SJCRH30 (cell line): Measurements from ENCODE around the gene SFT2D1. TPM values are rescaled to one million over a fixed set of nuclear protein-coding genes. Genes with fewer than 3 reads are reported as not detected.
"Not testable (repeated sequence)": the region's sequence is repeated elsewhere in the genome, so short reads cannot be mapped to it uniquely, and the experiment has no call there.

Experiments
- DNase-seq, 2 experiments: peaks; one replicate each; pipeline ENCODE4 v3.0.0-alpha.2; 2015 to 2020
- H3K27ac ChIP-seq: fragments of 250-450 bp; sonication (Bioruptor Pico); 2 replicates; pipeline ENCODE4 v1.5.1; 2020; ENCODE audit warnings: mild to moderate bottlenecking, moderate library complexity
- H3K27me3 ChIP-seq: fragments of 250-450 bp; sonication (Bioruptor Pico); 2 replicates; pipeline ENCODE4 v1.5.1; 2020; ENCODE audit warnings: mild to moderate bottlenecking, moderate library complexity
- H3K36me3 ChIP-seq: fragments of 250-450 bp; sonication (Bioruptor Pico); 2 replicates; pipeline ENCODE4 v1.5.1; 2020; ENCODE audit warnings: mild to moderate bottlenecking, moderate library complexity
- H3K4me1 ChIP-seq: fragments of 250-450 bp; sonication (Bioruptor Pico); 2 replicates; pipeline ENCODE4 v1.5.1; 2020; ENCODE audit warnings: mild to moderate bottlenecking, moderate library complexity
- H3K4me3 ChIP-seq: fragments of 250-450 bp; sonication (Bioruptor Pico); 2 replicates; pipeline ENCODE4 v1.5.1; 2020; ENCODE audit warnings: mild to moderate bottlenecking, moderate library complexity
- H3K9me3 ChIP-seq: fragments of 250-450 bp; sonication (Bioruptor Pico); replicated peaks from 2 replicates; pipeline ENCODE4 v1.5.1; 2020; ENCODE audit warnings: mild to moderate bottlenecking, moderate library complexity
- total RNA-seq: library from RNA; depleted of rRNA; stranded (reverse); fragments of >200 nt; shearing (Covaris generic); gene quantifications from 2 replicates; pipeline ENCODE4 v1.2.3, GENCODE V29; 2014

SFT2D1 gene
- total RNA-seq, 1 experiment from 2014 or later, result 75.8 TPM

GRCh38 chr6:166377721-166378120 is 35.4 kb upstream of the SFT2D1 start:
- DNase-seq, result no peak

GRCh38 chr6:166375013-166375412 is 32.7 kb upstream of the SFT2D1 start:
- no peaks in the 10 kb centered on the region for H3K9me3 ChIP-seq
- no peak for DNase-seq

More at GRCh38 chr6:166377721-166378120, 35.4 kb upstream of the SFT2D1 start:
- Histone ChIP-seq H3K36me3 (no peaks in the 10 kb centered on the region), H3K4me1 (no peaks in the 10 kb centered on the region), H3K9me3 (no peaks in the 10 kb centered on the region), H3K27ac (no peak overlapping the region), H3K4me3 (no peak overlapping the region), H3K27me3 (no peaks in the 10 kb centered on the region)

GRCh38 chr6:166370489-166370888 is 28.1 kb upstream of the SFT2D1 start:
- no peaks in the 10 kb centered on the region for H3K9me3 ChIP-seq
- no peak for DNase-seq
- H3K4me3 ChIP-seq, result no peak overlapping the region
- H3K4me1 ChIP-seq, result no peaks in the 10 kb centered on the region
- H3K36me3 ChIP-seq, result no peaks in the 10 kb centered on the region; the same call in 1 of the 2 replicates
- H3K27me3 ChIP-seq, result no peaks in the 10 kb centered on the region
- H3K27ac ChIP-seq, result no peak overlapping the region

More at GRCh38 chr6:166375013-166375412, 32.7 kb upstream of the SFT2D1 start:
- Histone ChIP-seq H3K36me3 (no peaks in the 10 kb centered on the region), H3K4me1 (no peaks in the 10 kb centered on the region), H3K27me3 (no peaks in the 10 kb centered on the region), H3K27ac (no peak overlapping the region), H3K4me3 (no peak overlapping the region)

GRCh38 chr6:166369782-166370181 is 27.4 kb upstream of the SFT2D1 start:
- Histone ChIP-seq H3K9me3 (no peaks in the 10 kb centered on the region), H3K27ac (no peak overlapping the region), H3K27me3 (no peaks in the 10 kb centered on the region), H3K4me1 (no peaks in the 10 kb centered on the region), H3K4me3 (no peak overlapping the region), H3K36me3 (peaks cover 5% of the 10 kb centered on the region)
- DNase-seq, result no peak

- H3K27me3 ChIP-seq, result no peaks in the 10 kb centered on the region
- H3K9me3 ChIP-seq, result no peaks in the 10 kb centered on the region
- no peak overlapping the region for H3K4me3 ChIP-seq
- no peak overlapping the region for H3K27ac ChIP-seq
- DNase-seq, result no peak
- no peaks in the 10 kb centered on the region for H3K4me1 ChIP-seq
- H3K36me3 ChIP-seq, result peaks cover 10% of the 10 kb centered on the region
Observed at GRCh38 chr6:166366921-166367320, 24.6 kb upstream of the SFT2D1 start.

GRCh38 chr6:166365806-166366205 is 23.5 kb upstream of the SFT2D1 start:
- DNase-seq, result no peak
- peaks cover 10% of the 10 kb centered on the region for H3K36me3 ChIP-seq
- no peaks in the 10 kb centered on the region for H3K9me3 ChIP-seq
- peaks cover 7% of the 10 kb centered on the region; the same call in 1 of the 2 replicates for H3K4me1 ChIP-seq
- no peak overlapping the region for H3K27ac ChIP-seq
- no peaks in the 10 kb centered on the region for H3K27me3 ChIP-seq
- no peak overlapping the region for H3K4me3 ChIP-seq

GRCh38 chr6:166365221-166365620 is 22.9 kb upstream of the SFT2D1 start:
- H3K9me3 ChIP-seq, result no peaks in the 10 kb centered on the region
- no peaks in the 10 kb centered on the region for H3K27me3 ChIP-seq
- H3K27ac ChIP-seq, result no peak overlapping the region
- peaks cover 13% of the 10 kb centered on the region for H3K4me1 ChIP-seq
- H3K4me3 ChIP-seq, result no peak overlapping the region
- DNase-seq, result no peak
- peaks cover 10% of the 10 kb centered on the region for H3K36me3 ChIP-seq

- Histone ChIP-seq H3K9me3 (no peaks in the 10 kb centered on the region), H3K4me1 (peaks cover 16% of the 10 kb centered on the region), H3K4me3 (no peak overlapping the region), H3K36me3 (peaks cover 10% of the 10 kb centered on the region), H3K27ac (no peak overlapping the region), H3K27me3 (no peaks in the 10 kb centered on the region)
- no peak for DNase-seq
Observed at GRCh38 chr6:166364456-166364855, 22.1 kb upstream of the SFT2D1 start.

- peaks cover 16% of the 10 kb centered on the region for H3K4me1 ChIP-seq
- DNase-seq, H3K4me3 ChIP-seq, H3K27ac ChIP-seq, H3K27me3 ChIP-seq, H3K9me3 ChIP-seq: not testable (repeated sequence)
- peaks cover 10% of the 10 kb centered on the region for H3K36me3 ChIP-seq
Observed at GRCh38 chr6:166362427-166362826, 20.1 kb upstream of the SFT2D1 start.

GRCh38 chr6:166361077-166361429 is 18.7 kb upstream of the SFT2D1 start:
- peak; percentile 55 to 60 for DNase-seq
- Histone ChIP-seq H3K4me3 (no peak overlapping the region), H3K9me3 (no peaks in the 10 kb centered on the region), H3K27me3 (no peaks in the 10 kb centered on the region), H3K36me3 (peaks cover 10% of the 10 kb centered on the region), H3K27ac (no peak overlapping the region), H3K4me1 (peaks cover 16% of the 10 kb centered on the region)

GRCh38 chr6:166360243-166361076 is 18.1 kb upstream of the SFT2D1 start:
- no peak overlapping the region for H3K4me3 ChIP-seq
- H3K27ac ChIP-seq, result no peak overlapping the region
- peak; percentile 73 to 76 for DNase-seq
- H3K27me3 ChIP-seq, result no peaks in the 10 kb centered on the region
- H3K4me1 ChIP-seq, result peaks cover 16% of the 10 kb centered on the region
- no peaks in the 10 kb centered on the region for H3K9me3 ChIP-seq
- H3K36me3 ChIP-seq, result peaks cover 10% of the 10 kb centered on the region

GRCh38 chr6:166355552-166355951 is 13.2 kb upstream of the SFT2D1 start:
- Histone ChIP-seq H3K27ac (no peak overlapping the region), H3K36me3 (no peaks in the 10 kb centered on the region), H3K9me3 (no peaks in the 10 kb centered on the region), H3K27me3 (no peaks in the 10 kb centered on the region), H3K4me1 (peaks cover 9% of the 10 kb centered on the region), H3K4me3 (no peak overlapping the region)
- no peak for DNase-seq

- H3K27ac ChIP-seq, result no peak overlapping the region
- no peak overlapping the region for H3K4me3 ChIP-seq
- H3K27me3 ChIP-seq, result no peaks in the 10 kb centered on the region
- H3K4me1 ChIP-seq, result peaks cover 3% of the 10 kb centered on the region
- no peaks in the 10 kb centered on the region for H3K36me3 ChIP-seq
- no peaks in the 10 kb centered on the region for H3K9me3 ChIP-seq
- no peak for DNase-seq
Observed at GRCh38 chr6:166354965-166355364, 12.6 kb upstream of the SFT2D1 start.

GRCh38 chr6:166354143-166354542 is 11.8 kb upstream of the SFT2D1 start:
- Histone ChIP-seq H3K4me3 (no peak overlapping the region), H3K27ac (no peak overlapping the region), H3K9me3 (no peaks in the 10 kb centered on the region), H3K27me3 (no peaks in the 10 kb centered on the region), H3K36me3 (no peaks in the 10 kb centered on the region), H3K4me1 (0 out of 2 replicates have a peak, but pooled peaks cover 2% of the 10 kb centered on the region)
- no peak for DNase-seq

GRCh38 chr6:166353507-166353906 is 11.2 kb upstream of the SFT2D1 start:
- no peak overlapping the region for H3K27ac ChIP-seq
- 0 out of 2 replicates have a peak, but pooled peaks cover 2% of the 10 kb centered on the region for H3K4me1 ChIP-seq
- H3K4me3 ChIP-seq, result no peak overlapping the region
- DNase-seq, result no peak
- no peaks in the 10 kb centered on the region for H3K36me3 ChIP-seq
- no peaks in the 10 kb centered on the region for H3K9me3 ChIP-seq
- no peaks in the 10 kb centered on the region for H3K27me3 ChIP-seq

GRCh38 chr6:166352923-166353322 is 10.6 kb upstream of the SFT2D1 start:
- Histone ChIP-seq H3K4me1 (0 out of 2 replicates have a peak, but pooled peaks cover 2% of the 10 kb centered on the region), H3K9me3 (no peaks in the 10 kb centered on the region), H3K4me3 (no peak overlapping the region), H3K27ac (no peak overlapping the region), H3K27me3 (no peaks in the 10 kb centered on the region), H3K36me3 (no peaks in the 10 kb centered on the region)
- no peak for DNase-seq
